Measurements from ENCODE around the gene TSPAN14.

DNA sequence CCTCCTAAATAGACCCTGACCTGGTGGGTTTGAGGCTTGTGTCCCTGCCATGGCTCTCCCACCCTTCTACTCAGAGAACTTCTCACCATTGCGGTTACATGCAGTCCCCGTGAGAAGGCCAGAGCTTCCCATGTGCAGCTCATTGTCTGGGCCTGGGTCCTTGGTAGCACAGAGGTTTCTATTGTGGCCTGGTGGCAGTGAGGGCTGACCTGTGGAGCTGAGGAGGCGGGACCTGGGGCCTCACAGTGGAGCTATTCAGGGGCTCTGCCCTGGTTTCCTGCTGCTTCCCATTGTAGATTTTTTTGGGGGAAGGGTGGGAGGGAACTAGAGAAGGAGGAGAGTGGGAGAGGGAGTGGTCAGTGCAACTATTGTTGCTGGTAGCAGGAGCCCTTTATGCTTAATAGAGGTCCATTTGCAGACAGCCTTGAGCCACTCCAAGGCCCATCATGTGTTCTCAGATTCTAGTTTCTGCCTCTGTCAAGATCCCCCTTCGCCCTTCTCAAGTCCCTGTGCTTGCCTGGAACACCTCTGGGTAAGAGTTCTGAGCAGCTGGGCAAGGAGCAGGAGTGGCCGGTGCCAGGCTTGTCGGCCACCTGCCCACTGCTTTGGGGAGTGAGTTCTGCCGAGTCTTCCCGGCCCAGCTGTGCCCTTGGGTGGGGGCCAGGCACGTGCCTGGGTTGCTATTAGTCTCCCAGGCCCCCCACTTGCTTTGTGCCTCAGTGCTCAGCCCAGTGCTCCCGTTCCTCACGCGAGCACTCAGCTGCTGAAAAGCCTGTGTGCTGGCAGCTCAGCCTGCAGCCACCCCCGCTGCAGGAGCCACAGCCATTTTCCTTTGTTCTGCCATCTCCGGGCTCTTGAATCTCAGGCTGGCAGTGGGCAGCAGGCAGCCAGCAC lies 10.7 kb downstream of the TSPAN14 start:
- TF ChIP-seq, protein P1, sequence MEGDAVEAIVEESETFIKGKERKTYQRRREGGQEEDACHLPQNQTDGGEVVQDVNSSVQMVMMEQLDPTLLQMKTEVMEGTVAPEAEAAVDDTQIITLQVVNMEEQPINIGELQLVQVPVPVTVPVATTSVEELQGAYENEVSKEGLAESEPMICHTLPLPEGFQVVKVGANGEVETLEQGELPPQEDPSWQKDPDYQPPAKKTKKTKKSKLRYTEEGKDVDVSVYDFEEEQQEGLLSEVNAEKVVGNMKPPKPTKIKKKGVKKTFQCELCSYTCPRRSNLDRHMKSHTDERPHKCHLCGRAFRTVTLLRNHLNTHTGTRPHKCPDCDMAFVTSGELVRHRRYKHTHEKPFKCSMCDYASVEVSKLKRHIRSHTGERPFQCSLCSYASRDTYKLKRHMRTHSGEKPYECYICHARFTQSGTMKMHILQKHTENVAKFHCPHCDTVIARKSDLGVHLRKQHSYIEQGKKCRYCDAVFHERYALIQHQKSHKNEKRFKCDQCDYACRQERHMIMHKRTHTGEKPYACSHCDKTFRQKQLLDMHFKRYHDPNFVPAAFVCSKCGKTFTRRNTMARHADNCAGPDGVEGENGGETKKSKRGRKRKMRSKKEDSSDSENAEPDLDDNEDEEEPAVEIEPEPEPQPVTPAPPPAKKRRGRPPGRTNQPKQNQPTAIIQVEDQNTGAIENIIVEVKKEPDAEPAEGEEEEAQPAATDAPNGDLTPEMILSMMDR (conservative IDR thresholded peaks at IDR 0.05; ENCODE audit: low read length), result no peak
- TF ChIP-seq EZH2phosphoT487 (IDR thresholded peaks at IDR 0.05; ENCODE audit: borderline replicate concordance, low read depth, low read length), result no peak
